ENCODE results near the gene RSRC1.
"Not testable (repeated sequence)": the region's sequence is repeated elsewhere in the genome, so short reads cannot be mapped to it uniquely, and the experiment has no call there.

Gene RSRC1

GRCh38 chr3:158244274-158244673 is 134.4 kb downstream of the RSRC1 start:
- no peak for DNase-seq

GRCh38 chr3:158247288-158247687 is 137.4 kb downstream of the RSRC1 start:
- DNase-seq, result no peak

- DNase-seq, result no peak
These were observed 138.4 kb downstream of the RSRC1 start for GRCh38 chr3:158248261-158248660.

- no peak for DNase-seq
These were observed 139.3 kb downstream of the RSRC1 start for GRCh38 chr3:158249183-158249582.

- no peak for DNase-seq
These were observed 148.7 kb downstream of the RSRC1 start for GRCh38 chr3:158258619-158259018.

GRCh38 chr3:158260392-158260791 is 150.5 kb downstream of the RSRC1 start:
- DNase-seq, result no peak

- no peak for DNase-seq
These were observed 151.6 kb downstream of the RSRC1 start for GRCh38 chr3:158261371-158261991.

GRCh38 chr3:158264894-158265293 is 155.0 kb downstream of the RSRC1 start:
- DNase-seq, result no peak

- no peak for DNase-seq
These were observed 157.1 kb downstream of the RSRC1 start for GRCh38 chr3:158267015-158267414.

- no peak for DNase-seq
These were observed 160.1 kb downstream of the RSRC1 start for GRCh38 chr3:158269942-158270341.

GRCh38 chr3:158272081-158272480 is 162.2 kb downstream of the RSRC1 start:
- DNase-seq, result no peak

GRCh38 chr3:158273656-158274055 is 163.8 kb downstream of the RSRC1 start:
- DNase-seq, result no peak

- no peak for DNase-seq
These were observed 168.3 kb downstream of the RSRC1 start for GRCh38 chr3:158278187-158278586.

GRCh38 chr3:158279609-158280008 is 169.7 kb downstream of the RSRC1 start:
- no peak for DNase-seq

- no peak for DNase-seq
These were observed 185.9 kb downstream of the RSRC1 start for GRCh38 chr3:158295771-158296170.

- DNase-seq, result no peak
These were observed 188.1 kb downstream of the RSRC1 start for GRCh38 chr3:158297940-158298339.

GRCh38 chr3:158308236-158308928 is 198.5 kb downstream of the RSRC1 start:
- DNase-seq, result no peak

GRCh38 chr3:158312560-158313141 is 202.8 kb downstream of the RSRC1 start:
- DNase-seq, result no peak

GRCh38 chr3:158313338-158313927 is 203.5 kb downstream of the RSRC1 start:
- peak; percentile 14 for DNase-seq

- no peak for DNase-seq
These were observed 204.8 kb downstream of the RSRC1 start for GRCh38 chr3:158314426-158315357.

GRCh38 chr3:158329696-158330441 is 220.0 kb downstream of the RSRC1 start:
- DNase-seq, result not testable (repeated sequence)

GRCh38 chr3:158330870-158331269 is 221.0 kb downstream of the RSRC1 start:
- no peak for DNase-seq
